T-helper 2 cell (primary cell): Measurements from ENCODE around the gene AFG1L.
"Not testable (repeated sequence)": the region's sequence is repeated elsewhere in the genome, so short reads cannot be mapped to it uniquely, and the experiment has no call there.

ENCODE experiments used
- DNase-seq, 5 experiments: peaks; one replicate each; pipeline versions ENCODE4 v3.0.0 to v3.0.0-alpha.2; 2012 to 2022

The AFG1L gene

GRCh38 chr6:108417027-108417426 lies 122.2 kb downstream of the AFG1L start:
- DNase-seq, result no peak

- no peak for DNase-seq
These were observed 124.6 kb downstream of the AFG1L start for GRCh38 chr6:108419474-108419873.

- DNase-seq, result no peak
These were observed 125.2 kb downstream of the AFG1L start for GRCh38 chr6:108419934-108420609.

GRCh38 chr6:108421366-108421765 lies 126.5 kb downstream of the AFG1L start:
- no peak for DNase-seq

- no peak for DNase-seq
These were observed 129.3 kb downstream of the AFG1L start for GRCh38 chr6:108423982-108424705.

GRCh38 chr6:108425428-108425827 lies 130.6 kb downstream of the AFG1L start:
- no peak for DNase-seq

GRCh38 chr6:108432143-108432542 lies 137.3 kb downstream of the AFG1L start:
- no peak for DNase-seq

GRCh38 chr6:108432792-108433191 lies 137.9 kb downstream of the AFG1L start:
- peak in 1 of 5 experiments; percentile 17 for DNase-seq

- DNase-seq, result no peak
These were observed 139.4 kb downstream of the AFG1L start for GRCh38 chr6:108434222-108434621.

GRCh38 chr6:108435391-108435790 lies 140.5 kb downstream of the AFG1L start:
- no peak for DNase-seq

- DNase-seq, result no peak
These were observed 141.9 kb downstream of the AFG1L start for GRCh38 chr6:108436771-108437170.

- no peak for DNase-seq
These were observed 143.0 kb downstream of the AFG1L start for GRCh38 chr6:108437821-108438220.

GRCh38 chr6:108438918-108439317 lies 144.1 kb downstream of the AFG1L start:
- DNase-seq, result no peak

- DNase-seq, result no peak
These were observed 146.3 kb downstream of the AFG1L start for GRCh38 chr6:108441141-108441540.

GRCh38 chr6:108442770-108443520 lies 148.1 kb downstream of the AFG1L start:
- no peak for DNase-seq

GRCh38 chr6:108446629-108447150 lies 151.8 kb downstream of the AFG1L start:
- no peak for DNase-seq

GRCh38 chr6:108448481-108448880 lies 153.6 kb downstream of the AFG1L start:
- DNase-seq, result no peak

GRCh38 chr6:108449717-108450116 lies 154.9 kb downstream of the AFG1L start:
- not testable (repeated sequence) for DNase-seq

- no peak for DNase-seq
These were observed 157.0 kb downstream of the AFG1L start for GRCh38 chr6:108451816-108452215.

GRCh38 chr6:108452711-108453195 lies 157.9 kb downstream of the AFG1L start:
- no peak for DNase-seq

- no peak for DNase-seq
These were observed 158.8 kb downstream of the AFG1L start for GRCh38 chr6:108453601-108454185.

GRCh38 chr6:108454356-108454755 lies 159.5 kb downstream of the AFG1L start:
- DNase-seq, result no peak

GRCh38 chr6:108455688-108456087 lies 160.8 kb downstream of the AFG1L start:
- no peak for DNase-seq
